H1 (cell line): Measurements from ENCODE around the gene TCF4. TPM values are rescaled to one million over a fixed set of nuclear protein-coding genes. Genes with fewer than 3 reads are reported as not detected.

Experiments
- CTCF ChIA-PET: fragments of 300-600 bp; sonication (Branson Sonifier 250); formaldehyde crosslinking; loops from one replicate; lab custom pipeline; 2021; ENCODE audit not compliant: partially characterized antibody; lab: Charles Lee
- POLR2A ChIA-PET: fragments of 300-600 bp; sonication (Branson Sonifier 250); formaldehyde crosslinking; loops from one replicate; lab custom pipeline; 2021; ENCODE audit warnings: inconsistent platforms; ENCODE audit not compliant: partially characterized antibody; lab: Charles Lee
- DNase-seq, 2 experiments: peaks; one replicate each; pipeline versions ENCODE4 v3.0.0 to v3.0.0-alpha.2; 2010 to 2022; ENCODE audit warnings: low spot score in 2 of 2, low read depth in 1 of 2, mixed read lengths in 1 of 2
- FAIRE-seq: peaks from 2 replicates; lab custom pipeline; 2011; peaks lifted over from hg19 to GRCh38; lab: Jason Lieb, UNC
- H2AFZ ChIP-seq: 2 replicates; pipeline ENCODE4 v1.8.1; 2012; ENCODE audit warnings: low read length, inconsistent platforms
- H2AK5ac ChIP-seq: 2 replicates; pipeline ENCODE4 v1.6.1; 2013; ENCODE audit warnings: low read depth, low read length
- H2BK120ac ChIP-seq: replicated peaks from 2 replicates; pipeline ENCODE3; 2013; ENCODE audit warnings: low read depth, low read length, inconsistent platforms
- H2BK12ac ChIP-seq: 2 replicates; pipeline ENCODE4 v1.6.1; 2013; ENCODE audit warnings: low read depth, low read length
- H2BK15ac ChIP-seq: 2 replicates; pipeline ENCODE4 v1.6.1; 2013; ENCODE audit warnings: low read length
- H2BK20ac ChIP-seq: 2 replicates; pipeline ENCODE4 v1.6.1; 2013; ENCODE audit warnings: low read length
- H2BK5ac ChIP-seq: 2 replicates; pipeline ENCODE4 v1.6.1; 2013; ENCODE audit warnings: low read depth, low read length
- H3K14ac ChIP-seq: 2 replicates; pipeline ENCODE4 v1.6.1; 2013; ENCODE audit warnings: inconsistent platforms; ENCODE audit not compliant: insufficient read length
- H3K18ac ChIP-seq: 2 replicates; pipeline ENCODE4 v1.6.1; 2013; ENCODE audit warnings: low read length; ENCODE audit errors: extremely low read depth
- H3K23ac ChIP-seq: 2 replicates; pipeline ENCODE4 v1.6.1; 2013; ENCODE audit warnings: inconsistent platforms; ENCODE audit not compliant: insufficient read length
- H3K23me2 ChIP-seq: 2 replicates; pipeline ENCODE4 v1.6.1; 2013; ENCODE audit warnings: low read depth, low read length
- H3K27ac ChIP-seq: 2 replicates; pipeline ENCODE4 v1.6.1; 2011; ENCODE audit warnings: low read depth, low read length, inconsistent platforms
- H3K27me3 ChIP-seq, 4 experiments: replicated peaks in 1 of 4; 1 replicate in 1 of 4; 2 replicates in 3 of 4; pipeline versions ENCODE4 v1.6.1 to v1.8.1; 2011 to 2013; ENCODE audit warnings: low read length in 3 of 4, mild to moderate bottlenecking in 3 of 4, inconsistent platforms in 2 of 4, mixed read lengths in 2 of 4, moderate library complexity in 1 of 4; ENCODE audit not compliant: control insufficient read depth in 3 of 4, insufficient read depth in 3 of 4; ENCODE audit errors: extremely low read depth in 1 of 4
- H3K36me3 ChIP-seq, 4 experiments: 2 replicates each; pipeline versions ENCODE4 v1.6.1 to v1.8.1; 2011 to 2013; ENCODE audit warnings: mild to moderate bottlenecking in 4 of 4, low read length in 3 of 4, moderate library complexity in 2 of 4, control low read depth in 1 of 4, inconsistent platforms in 1 of 4; ENCODE audit not compliant: insufficient read depth in 4 of 4, control insufficient read depth in 2 of 4
- H3K4ac ChIP-seq: replicated peaks from 2 replicates; pipeline ENCODE3; 2013; ENCODE audit warnings: low read length, low read depth, mixed read lengths, inconsistent platforms; ENCODE audit not compliant: insufficient read length
- H3K4me1 ChIP-seq, 4 experiments: replicated peaks in 1 of 4; 1 replicate in 1 of 4; 2 replicates in 3 of 4; pipeline versions ENCODE4 v1.6.1 to v1.8.1; 2011 to 2013; ENCODE audit warnings: low read length in 3 of 4, inconsistent platforms in 2 of 4, mixed read lengths in 1 of 4; ENCODE audit not compliant: insufficient read depth in 4 of 4, control insufficient read depth in 3 of 4
- H3K4me2 ChIP-seq, 2 experiments: 2 replicates each; pipeline versions ENCODE4 v1.6.1 to v1.8.1; 2011 to 2013; ENCODE audit warnings: low read depth in 2 of 2, low read length in 2 of 2, control low read depth in 1 of 2, inconsistent platforms in 1 of 2, mild to moderate bottlenecking in 1 of 2; ENCODE audit not compliant: insufficient read depth in 1 of 2
- H3K4me3 ChIP-seq, 4 experiments: fragments of 200-600, 300-600 bp in 1 of 4; sonication (generic), shearing (Covaris generic), sonication (Bioruptor Twin) in 1 of 4; 2 replicates each; pipeline versions ENCODE4 v1.5.1 to v1.8.1; 2011 to 2016; ENCODE audit warnings: low read length in 4 of 4, low read depth in 3 of 4, control low read depth in 2 of 4, inconsistent platforms in 2 of 4, mild to moderate bottlenecking in 2 of 4, mixed read lengths in 1 of 4, moderate library complexity in 1 of 4; ENCODE audit not compliant: insufficient read depth in 2 of 4; ENCODE audit errors: extremely low read depth in 1 of 4
- H3K56ac ChIP-seq: replicated peaks from 2 replicates; pipeline ENCODE3; 2013; ENCODE audit warnings: low read depth, mild to moderate bottlenecking, mixed read lengths, low read length, inconsistent platforms; ENCODE audit not compliant: insufficient read length
- H3K79me1 ChIP-seq: 2 replicates; pipeline ENCODE4 v1.6.1; 2013; ENCODE audit warnings: low read depth, low read length, control low read depth
- H3K79me2 ChIP-seq, 2 experiments: 2 replicates each; pipeline versions ENCODE4 v1.6.1 to v1.8.1; 2012 to 2013; ENCODE audit warnings: low read length in 2 of 2, mild to moderate bottlenecking in 2 of 2, inconsistent platforms in 1 of 2; ENCODE audit not compliant: insufficient read depth in 2 of 2, control insufficient read depth in 1 of 2
- H3K9ac ChIP-seq, 4 experiments: replicated peaks in 1 of 4; 1 replicate in 1 of 4; 2 replicates in 3 of 4; pipeline versions ENCODE4 v1.6.1 to v1.8.1; 2011 to 2013; ENCODE audit warnings: low read depth in 3 of 4, low read length in 3 of 4, control low read depth in 2 of 4, mild to moderate bottlenecking in 2 of 4, moderate library complexity in 2 of 4, inconsistent platforms in 1 of 4; ENCODE audit errors: extremely low read depth in 1 of 4
- H3K9me3 ChIP-seq, 2 experiments: 2 replicates each; pipeline versions ENCODE4 v1.6.1 to v1.8.1; 2012 to 2013; ENCODE audit warnings: mild to moderate bottlenecking in 2 of 2, moderate library complexity in 2 of 2, control low read depth in 1 of 2, inconsistent platforms in 1 of 2, low read depth in 1 of 2, low read length in 1 of 2, mixed read lengths in 1 of 2; ENCODE audit not compliant: insufficient read depth in 2 of 2
- H4K20me1 ChIP-seq, 2 experiments: replicated peaks in 1 of 2; 2 replicates each; pipeline versions ENCODE3 to v1.8.1; 2011 to 2013; ENCODE audit warnings: inconsistent platforms in 2 of 2, low read length in 2 of 2, mild to moderate bottlenecking in 1 of 2; ENCODE audit not compliant: insufficient read depth in 2 of 2, control insufficient read depth in 1 of 2
- H4K5ac ChIP-seq: 2 replicates; pipeline ENCODE4 v1.6.1; 2013; ENCODE audit warnings: low read length, low read depth, mixed read lengths, inconsistent platforms; ENCODE audit not compliant: insufficient read length
- H4K8ac ChIP-seq: 2 replicates; pipeline ENCODE4 v1.8.0; 2013; ENCODE audit warnings: mild to moderate bottlenecking, moderate library complexity, low read length, inconsistent platforms; ENCODE audit not compliant: insufficient read depth; ENCODE audit errors: extremely low read depth
- H4K91ac ChIP-seq: replicated peaks from 2 replicates; pipeline ENCODE3; 2013; ENCODE audit warnings: low read length, mixed read lengths, inconsistent platforms; ENCODE audit not compliant: insufficient read length
- CTCF ChIP-seq, 3 experiments: IDR thresholded peaks; 1 replicate in 2 of 3; 2 replicates in 1 of 3; pipeline versions ENCODE4 v1.5.1 to v1.6.1; 2011; ENCODE audit warnings: low read length in 3 of 3, mild to moderate bottlenecking in 3 of 3, inconsistent platforms in 2 of 3, low read depth in 1 of 3, moderate library complexity in 1 of 3; ENCODE audit not compliant: insufficient read depth in 1 of 3; ENCODE audit errors: control extremely low read depth in 1 of 3
- HDAC6 ChIP-seq: IDR thresholded peaks from one replicate; pipeline ENCODE4 v1.7.1; 2012; ENCODE audit warnings: low read depth, mild to moderate bottlenecking, inconsistent platforms, low read length, moderate library complexity
- KDM4A ChIP-seq: IDR thresholded peaks from one replicate; pipeline ENCODE4 v1.7.1; 2012; ENCODE audit warnings: low read depth, mild to moderate bottlenecking, moderate library complexity, low read length, inconsistent platforms; ENCODE audit not compliant: severe bottlenecking
- NANOG ChIP-seq: IDR thresholded peaks from 2 replicates; pipeline ENCODE4 v1.6.1; 2011; ENCODE audit warnings: low read length, low read depth, mild to moderate bottlenecking, inconsistent platforms; ENCODE audit not compliant: insufficient read depth, poor library complexity, severe bottlenecking
- POLR2AphosphoS5 ChIP-seq: IDR thresholded peaks from 2 replicates; pipeline ENCODE4 v1.6.1; 2011; ENCODE audit warnings: low read depth, low read length
- SIN3A ChIP-seq, 2 experiments: IDR thresholded peaks in 1 of 2; conservative IDR thresholded peaks in 1 of 2; 2 replicates each; pipeline ENCODE4 v1.6.1; 2011 to 2012; ENCODE audit warnings: low read length in 2 of 2, improper control_type of control experiment in 1 of 2, low read depth in 1 of 2, mild to moderate bottlenecking in 1 of 2
- TAF7 ChIP-seq: optimal IDR thresholded peaks from 2 replicates; pipeline ENCODE3; 2011; ENCODE audit warnings: low read depth, mild to moderate bottlenecking, inconsistent platforms, low read length, moderate library complexity, borderline replicate concordance
- WGBS, 2 experiments: shearing (Covaris generic) in 1 of 2; methylation state at CpG; one replicate each; pipeline versions ENCODE4 v1.1.6 to v1.1.7; 2013 to 2015; ENCODE audit warnings: low lambda C conversion rate in 2 of 2, mixed read lengths in 2 of 2, inconsistent platforms in 1 of 2, low coverage in 1 of 2, missing lambda C conversion rate in 1 of 2; ENCODE audit not compliant: insufficient replicate concordance in 2 of 2, insufficient coverage in 1 of 2, insufficient read length in 1 of 2; ENCODE audit errors: extremely low coverage in 1 of 2, missing lambda C conversion rate in 1 of 2; 5-methylcytosine and 5-hydroxymethylcytosine counted together
- polyA plus RNA-seq, 7 experiments: library from polyadenylated mRNA; depleted of rRNA in 3 of 7; stranded (reverse) in 5 of 7; unstranded in 2 of 7; fragments of >200 nt in 5 of 7; fragments of 200-250 nt in 2 of 7; gene quantifications; 1 replicate in 5 of 7; 2 replicates in 1 of 7; 4 replicates in 1 of 7; pipeline versions ENCODE4 v1.2.1 to v1.2.3, GENCODE V29; 2011 to 2013; ENCODE audit warnings: missing spikeins in 2 of 7, mixed read lengths in 2 of 7
- total RNA-seq: library from RNA; stranded (reverse); fragmentation: NEBNext Ultra II Directional; extraction: Animal tissue kit (Norgen Biotek cat#: 25700); gene quantifications from 2 replicates; pipeline ENCODE4 v1.2.1, GENCODE V29; 2021

TCF4 gene
- total and polyA plus RNA-seq, 2 of the 8 experiments (the other 6 are each of a cell fraction or from before 2014, with no cell fraction given), result 59.3 to 118 TPM

GRCh38 chr18:55287935-55288868 lies 299.8 kb downstream of the TCF4 start:
- Histone ChIP-seq H3K23ac (no peak overlapping the region), H3K27ac (no peak overlapping the region), H2BK120ac (no peak overlapping the region), H3K36me3 (no peaks in the 10 kb centered on the region), H2BK15ac (no peak overlapping the region), H3K23me2 (no peaks in the 10 kb centered on the region), H2BK5ac (no peak overlapping the region), H3K4me1 (peaks cover 0 to 7% (median 4%) of the 10 kb centered on the region in 4 experiments; a peak in 4 of 7 replicates), H4K20me1 (peaks cover 0 to 3% of the 10 kb centered on the region in 2 experiments), H3K4me3 (no peak overlapping the region), H3K14ac (no peak overlapping the region), H4K5ac (no peak overlapping the region), H2AFZ (no peak overlapping the region), H3K27me3 (no peaks in the 10 kb centered on the region), H3K79me2 (peaks cover 0 to 39% of the 10 kb centered on the region in 2 experiments; a peak in 1 of 4 replicates), H4K91ac (no peak overlapping the region), H2AK5ac (no peak overlapping the region), H3K56ac (no peak overlapping the region), H3K9ac (no peak overlapping the region), H2BK12ac (no peak overlapping the region), H4K8ac (no peak overlapping the region), H3K18ac (no peak overlapping the region), H3K4me2 (no peak overlapping the region), H3K4ac (no peak overlapping the region), H2BK20ac (no peak overlapping the region), H3K9me3 (no peaks in the 10 kb centered on the region), H3K79me1 (peaks cover 5% of the 10 kb centered on the region)
- FAIRE-seq (no peak), DNase-seq (no peak)
- 90% methylated on average over 10 of the region's 10 CpGs; no CpG with 5 or more reads in 1 of the 2 experiments for WGBS, 2 experiments
- CTCF ChIA-PET, result interaction anchor here (0.9 to 4.8 kb wide), 7 partner anchors 8 to 96 kb away, joined by 3 to 27 read pairs (median 4); no protein-coding TSS in a partner anchor
- POLR2A ChIA-PET, result no interaction called here
- TF ChIP-seq KDM4A, result no peak
- no peak for TF ChIP-seq NANOG
- no peak for TF ChIP-seq POLR2AphosphoS5
- TF ChIP-seq TAF7, result no peak
- no peak for TF ChIP-seq SIN3A (conservative IDR thresholded peaks at IDR 0.05 in 1 of 2, IDR thresholded peaks at IDR 0.05 in 1 of 2; ENCODE audit: low read depth in 1 of 2, low read length in 2 of 2)
- TF ChIP-seq CTCF (IDR thresholded peaks at IDR 0.05; ENCODE audit: control extremely low read depth in 1 of 3, insufficient read depth in 1 of 3, low read depth in 1 of 3, low read length in 3 of 3), result no peak
- no peak for TF ChIP-seq HDAC6
